ENCODE data around the gene PNCK.
"Not testable (repeated sequence)": the region's sequence is repeated elsewhere in the genome, so short reads cannot be mapped to it uniquely, and the experiment has no call there.

The PNCK gene

GRCh38 chrX:153697924-153698865 lies 24.6 kb upstream of the PNCK start:
- DNase-seq: no peak

DNA sequence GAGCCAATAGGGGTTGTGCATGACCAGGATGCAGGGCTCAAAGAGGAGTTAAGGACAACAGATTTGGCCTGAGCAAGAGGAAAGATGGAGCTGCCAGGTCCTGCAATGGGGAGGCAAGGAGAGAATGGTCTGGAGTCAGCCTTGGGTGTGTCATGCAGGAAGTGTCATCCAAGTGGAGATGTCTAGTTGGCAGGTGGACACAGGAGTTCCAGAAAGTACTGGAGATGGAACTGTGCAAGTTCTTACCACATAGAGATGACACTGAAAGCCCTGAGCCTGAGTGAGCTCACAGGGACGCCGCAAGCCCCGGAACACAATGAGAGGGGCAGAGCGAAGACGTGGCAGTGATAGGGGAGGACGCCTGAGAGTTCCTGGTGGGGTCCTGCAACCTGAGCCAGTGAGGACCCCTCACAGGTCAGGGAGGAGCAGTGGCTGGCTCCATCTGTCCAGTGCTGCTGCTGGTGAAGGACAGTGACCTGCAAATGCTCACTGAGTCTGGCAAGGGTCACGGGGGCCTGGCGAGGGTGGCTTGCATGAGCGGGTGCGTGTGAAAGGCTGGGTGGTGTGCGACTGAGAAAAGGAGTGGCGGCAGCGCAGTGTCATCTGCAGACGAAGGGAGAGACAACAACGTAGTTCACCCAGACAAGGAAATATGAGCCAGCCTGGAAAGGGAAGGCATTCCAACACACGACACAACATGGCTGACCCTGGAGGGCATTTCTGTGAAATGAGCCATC lies 23.5 kb upstream of the PNCK start:
- not testable (repeated sequence) for DNase-seq

GRCh38 chrX:153696538-153696937 lies 22.9 kb upstream of the PNCK start:
- DNase-seq: not testable (repeated sequence)

GRCh38 chrX:153696100-153696499 lies 22.5 kb upstream of the PNCK start:
- DNase-seq: no peak

GRCh38 chrX:153694687-153695270 lies 21.2 kb upstream of the PNCK start:
- no peak for DNase-seq

DNA sequence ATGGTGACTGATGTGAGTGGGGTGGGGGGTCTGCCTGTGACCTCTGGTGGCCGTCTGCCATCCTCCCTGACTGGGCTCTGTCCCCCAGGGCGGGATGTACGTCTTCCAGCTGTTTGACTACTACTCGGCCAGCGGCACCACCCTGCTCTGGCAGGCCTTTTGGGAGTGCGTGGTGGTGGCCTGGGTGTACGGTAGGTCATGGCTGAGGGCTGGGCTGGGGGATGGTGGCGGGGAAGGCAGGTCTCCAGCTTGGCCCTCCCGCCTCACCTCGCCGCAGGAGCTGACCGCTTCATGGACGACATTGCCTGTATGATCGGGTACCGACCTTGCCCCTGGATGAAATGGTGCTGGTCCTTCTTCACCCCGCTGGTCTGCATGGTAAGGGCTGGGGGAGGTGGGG lies 20.6 kb upstream of the PNCK start:
- DNase-seq: not testable (repeated sequence)

- DNase-seq: no peak
Observed at GRCh38 chrX:153693216-153694086, 19.8 kb upstream of the PNCK start.

DNA sequence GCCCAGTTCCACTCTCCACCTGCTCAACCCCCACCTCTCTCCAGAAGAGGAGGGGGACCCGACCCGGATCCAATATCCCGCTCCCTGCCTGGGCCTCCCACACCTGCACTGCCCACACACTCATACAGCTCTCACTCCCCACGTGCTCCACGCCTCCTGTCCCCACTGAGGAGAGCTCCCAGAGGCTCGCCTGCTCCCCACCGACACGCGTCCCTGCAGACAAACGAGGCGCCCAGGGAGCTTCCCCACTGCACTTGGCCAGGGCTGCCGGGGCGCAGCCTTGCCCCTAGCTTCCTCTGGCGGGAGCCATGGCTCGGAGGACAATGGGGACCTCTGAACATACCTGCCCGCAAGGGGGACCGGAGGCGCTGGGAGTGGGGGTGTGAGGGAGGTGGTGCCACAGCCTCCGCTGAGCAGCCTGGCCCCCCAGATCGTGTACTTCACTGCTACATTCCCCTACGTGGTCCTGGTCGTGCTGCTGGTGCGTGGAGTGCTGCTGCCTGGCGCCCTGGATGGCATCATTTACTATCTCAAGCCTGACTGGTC lies 19.1 kb upstream of the PNCK start:
- DNase-seq: no peak

DNA sequence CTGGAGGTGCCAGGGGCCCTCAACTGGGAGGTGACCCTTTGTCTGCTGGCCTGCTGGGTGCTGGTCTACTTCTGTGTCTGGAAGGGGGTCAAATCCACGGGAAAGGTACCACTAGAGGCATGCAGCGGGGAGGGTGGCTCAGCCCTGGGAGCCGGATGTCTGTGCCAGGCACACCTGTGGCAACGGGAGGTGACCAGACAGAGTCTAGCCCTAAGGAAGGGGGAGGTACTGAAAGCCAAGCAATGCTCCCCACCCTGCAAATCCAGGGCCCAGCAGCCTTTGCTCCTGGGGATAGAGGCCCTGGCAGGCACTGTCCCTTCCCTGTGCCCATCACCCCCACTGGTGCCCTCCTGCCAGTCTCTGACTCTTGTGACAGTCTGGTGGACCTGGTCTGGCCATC lies 18.4 kb upstream of the PNCK start:
- DNase-seq: no peak

DNA sequence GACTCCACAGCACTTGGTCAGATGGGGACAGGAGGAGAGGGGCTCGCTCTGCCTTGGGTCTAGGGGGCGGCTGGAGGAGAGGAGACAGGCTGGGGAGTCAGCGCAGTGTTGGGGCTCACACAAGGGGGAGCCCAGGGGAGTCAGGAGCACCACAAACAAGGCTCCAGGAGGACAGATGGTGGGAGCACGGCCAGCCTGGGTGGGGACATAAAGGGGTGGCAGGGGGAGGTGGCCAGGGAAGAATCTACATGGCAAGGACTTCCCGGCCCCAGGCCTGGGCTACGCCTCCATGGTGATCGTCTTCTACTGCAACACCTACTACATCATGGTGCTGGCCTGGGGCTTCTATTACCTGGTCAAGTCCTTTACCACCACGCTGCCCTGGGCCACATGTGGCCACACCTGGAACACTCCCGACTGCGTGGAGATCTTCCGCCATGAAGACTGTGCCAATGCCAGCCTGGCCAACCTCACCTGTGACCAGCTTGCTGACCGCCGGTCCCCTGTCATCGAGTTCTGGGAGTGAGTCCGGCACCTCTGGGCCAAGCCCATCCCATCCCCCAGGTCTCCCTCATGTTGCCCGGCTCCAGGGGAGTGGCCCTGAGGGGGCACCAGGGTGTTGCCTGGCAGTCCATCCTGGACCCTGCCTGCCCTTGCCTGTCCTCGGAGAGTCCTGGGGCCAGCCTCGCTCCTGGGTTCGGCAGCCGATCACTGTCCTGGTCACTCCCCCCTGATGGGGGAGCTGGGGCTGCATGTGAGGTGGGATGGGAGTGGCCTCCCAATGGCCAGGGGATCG lies 17.6 kb upstream of the PNCK start:
- DNase-seq: not testable (repeated sequence)

DNA sequence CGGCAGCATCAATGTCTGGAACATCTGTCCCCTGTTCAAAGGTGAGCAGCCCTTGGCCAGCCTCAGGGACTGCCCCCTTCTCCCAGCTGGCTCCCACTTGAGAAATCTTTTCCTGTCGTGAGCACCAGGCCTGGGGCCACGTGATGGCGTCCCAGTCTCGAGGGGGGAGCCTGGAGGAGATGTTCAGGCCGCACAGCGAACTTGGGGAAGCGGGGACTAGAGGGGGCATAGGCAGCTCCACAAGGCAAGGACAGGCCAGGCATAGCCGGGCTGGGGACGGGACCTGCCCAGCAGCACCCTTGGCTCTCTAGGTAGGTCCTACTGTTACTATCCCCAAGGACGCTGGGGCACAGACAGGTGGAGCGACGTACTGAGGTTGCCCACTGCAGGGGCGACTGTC lies 16.9 kb upstream of the PNCK start:
- DNase-seq: no peak

- no peak for DNase-seq
Observed at GRCh38 chrX:153689654-153690465, 16.2 kb upstream of the PNCK start.

DNA sequence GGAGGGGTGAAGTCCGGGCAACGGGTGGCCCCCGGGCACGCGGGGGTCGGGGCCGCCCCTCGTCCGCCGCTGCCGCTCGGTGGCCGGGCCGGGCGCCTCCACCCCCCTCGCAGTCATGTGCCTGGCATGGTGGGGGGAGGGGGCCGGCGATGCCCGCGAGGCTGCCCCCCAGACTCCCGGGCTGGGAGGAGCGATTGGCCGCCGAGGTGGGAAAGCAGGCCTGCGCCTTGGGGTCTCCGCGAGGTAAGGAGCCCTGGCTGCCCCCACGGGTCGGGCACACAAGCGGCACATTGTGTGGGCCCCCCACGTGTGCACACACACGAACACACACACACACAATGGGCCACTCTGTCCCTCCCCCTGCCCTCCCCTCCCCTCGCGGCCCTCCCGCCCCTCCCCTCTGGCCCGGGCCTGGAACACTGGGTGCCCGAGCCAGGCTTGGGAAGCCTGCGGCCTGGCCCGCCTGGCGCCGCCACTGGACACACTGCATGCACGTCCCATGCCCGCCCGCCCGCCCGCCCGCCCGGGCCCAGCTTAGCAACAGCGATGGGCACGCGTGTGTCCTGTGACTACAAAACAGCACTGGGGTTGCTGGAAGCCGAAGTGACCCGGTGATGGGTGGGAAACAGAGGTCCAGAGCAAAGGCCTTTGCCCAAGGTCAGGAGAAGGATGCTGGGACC lies 15.4 kb upstream of the PNCK start:
- DNase-seq: no peak

DNA sequence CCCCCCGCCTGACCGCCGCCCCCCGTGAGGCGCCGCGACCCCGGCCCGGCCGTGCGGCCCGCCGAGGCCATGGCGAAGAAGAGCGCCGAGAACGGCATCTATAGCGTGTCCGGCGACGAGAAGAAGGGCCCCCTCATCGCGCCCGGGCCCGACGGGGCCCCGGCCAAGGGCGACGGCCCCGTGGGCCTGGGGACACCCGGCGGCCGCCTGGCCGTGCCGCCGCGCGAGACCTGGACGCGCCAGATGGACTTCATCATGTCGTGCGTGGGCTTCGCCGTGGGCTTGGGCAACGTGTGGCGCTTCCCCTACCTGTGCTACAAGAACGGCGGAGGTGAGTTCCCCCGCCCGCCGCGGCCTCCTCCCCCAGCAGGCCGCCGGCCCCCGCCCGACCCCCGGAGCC lies 14.9 kb upstream of the PNCK start:
- DNase-seq: no peak

DNA sequence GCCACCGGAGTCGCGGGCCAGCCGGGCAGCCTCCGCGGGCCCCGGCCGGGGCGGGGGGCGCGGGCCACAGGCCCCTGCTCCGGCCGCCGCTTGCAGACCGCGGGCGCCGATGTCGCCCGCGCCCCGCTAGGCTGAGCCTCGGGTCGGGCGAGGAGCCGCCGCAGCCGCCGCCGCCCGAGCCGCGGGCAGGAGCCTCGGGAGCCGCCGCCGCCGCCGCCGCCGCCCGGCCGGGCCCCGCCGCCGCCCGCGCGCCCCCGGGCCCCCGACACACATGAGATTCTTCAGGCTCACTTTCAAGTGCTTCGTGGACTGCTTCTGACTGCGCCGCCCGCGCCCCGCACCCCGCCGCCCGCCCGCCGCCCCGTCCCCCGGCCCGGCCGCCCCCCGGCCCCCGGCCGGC lies 14.5 kb upstream of the PNCK start:
- no peak for DNase-seq

DNA sequence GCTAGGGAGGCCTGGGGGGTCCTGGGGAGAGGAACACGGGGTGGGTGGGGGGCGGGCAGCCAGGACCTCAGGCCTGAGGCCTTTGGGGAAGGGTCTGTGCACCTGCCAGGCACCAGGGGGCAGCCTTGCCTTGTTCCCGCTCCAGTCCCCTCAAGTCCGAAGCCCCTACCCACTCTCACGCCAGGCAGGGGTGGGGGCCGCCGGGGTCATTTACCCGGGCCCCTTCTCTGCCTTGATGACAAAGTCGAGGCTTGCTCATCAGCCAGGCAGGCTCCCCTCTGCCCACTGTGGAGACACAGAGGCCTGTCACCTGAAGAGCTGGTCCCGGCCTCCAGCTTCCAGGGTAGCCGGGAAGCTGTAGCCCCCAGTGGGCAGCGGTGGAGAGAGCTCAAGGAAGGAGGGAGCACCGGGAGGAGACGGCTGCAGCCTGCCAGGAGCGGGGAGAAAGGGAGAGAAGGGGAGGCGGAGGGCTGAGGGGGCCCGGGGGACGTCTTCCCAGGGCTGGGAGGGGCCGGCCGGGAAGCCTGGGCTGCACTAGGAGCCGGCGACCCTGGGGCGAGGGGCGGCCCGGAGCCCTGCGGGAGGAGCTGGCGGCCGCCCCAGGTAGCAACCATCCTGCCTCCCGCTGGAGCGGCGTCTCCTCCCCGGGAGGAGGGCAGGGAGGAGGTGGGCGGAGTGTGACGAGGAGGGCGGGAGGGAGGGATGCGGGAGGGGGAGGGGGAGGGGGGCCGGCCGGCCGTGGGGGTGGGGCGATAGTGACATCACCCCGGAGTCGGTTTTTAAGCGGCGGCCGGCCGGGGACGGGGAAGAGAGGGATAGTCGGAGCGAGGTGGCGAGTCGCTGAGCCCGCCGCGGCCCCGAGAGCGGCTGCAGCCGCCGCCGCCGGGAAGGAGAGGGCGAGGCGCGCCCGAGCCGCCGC lies 13.8 kb upstream of the PNCK start, which contains the start of gene SLC6A8:
Gene SLC6A8, plus strand, starts transcription at position 806 of the 919 bp plus-strand sequence. CDS start 649 bp downstream, outside the sequence.
- peak in 3 of 6 experiments; percentile 10 to 34 (median 16) for DNase-seq

- DNase-seq: no peak
Observed at GRCh38 chrX:153686711-153687110, 13.1 kb upstream of the PNCK start.

Data from stimulated activated naive CD4-positive, alpha-beta T cell (primary cell).